H9 (cell line): ENCODE measurements around the gene CCNB1. TPM values are rescaled to one million over a fixed set of nuclear protein-coding genes. Genes with fewer than 3 reads are reported as not detected.

Source experiments
- DNase-seq: peaks from one replicate; pipeline ENCODE4 v3.0.0-alpha.2; 2017
- H2AFZ ChIP-seq: one replicate; pipeline ENCODE4 v1.6.1; 2013; ENCODE audit warnings: mild to moderate bottlenecking, low read length, control low read depth, moderate library complexity
- H2AK5ac ChIP-seq: 2 replicates; pipeline ENCODE4 v1.6.1; 2013; ENCODE audit warnings: low read length, control low read depth, mixed read lengths; ENCODE audit not compliant: insufficient read length
- H2BK120ac ChIP-seq: one replicate; pipeline ENCODE4 v1.6.1; 2013; ENCODE audit warnings: low read depth, mild to moderate bottlenecking, low read length, control low read depth, inconsistent platforms; ENCODE audit not compliant: poor library complexity, severe bottlenecking
- H2BK12ac ChIP-seq: 2 replicates; pipeline ENCODE4 v1.6.1; 2013; ENCODE audit warnings: low read length, control low read depth, mixed read lengths, low read depth; ENCODE audit not compliant: insufficient read length
- H2BK15ac ChIP-seq: 2 replicates; pipeline ENCODE4 v1.6.1; 2013; ENCODE audit warnings: low read depth, low read length, control low read depth
- H2BK20ac ChIP-seq: one replicate; pipeline ENCODE4 v1.6.1; 2013; ENCODE audit warnings: low read depth, mild to moderate bottlenecking, low read length, control low read depth, inconsistent platforms; ENCODE audit not compliant: poor library complexity, severe bottlenecking
- H2BK5ac ChIP-seq: 2 replicates; pipeline ENCODE4 v1.6.1; 2013; ENCODE audit warnings: low read length, control low read depth, mixed read lengths; ENCODE audit not compliant: insufficient read length
- H3K14ac ChIP-seq: 2 replicates; pipeline ENCODE4 v1.6.1; 2013; ENCODE audit warnings: low read length, control low read depth; ENCODE audit not compliant: insufficient read depth
- H3K18ac ChIP-seq: 2 replicates; pipeline ENCODE4 v1.6.1; 2013; ENCODE audit warnings: low read depth, mild to moderate bottlenecking, mixed read lengths, low read length, control low read depth; ENCODE audit not compliant: insufficient read length
- H3K23ac ChIP-seq: 2 replicates; pipeline ENCODE4 v1.6.1; 2013; ENCODE audit warnings: low read length, control low read depth, mixed read lengths, low read depth; ENCODE audit not compliant: insufficient read length
- H3K23me2 ChIP-seq: 2 replicates; pipeline ENCODE4 v1.6.1; 2013; ENCODE audit warnings: low read depth, mild to moderate bottlenecking, mixed read lengths, low read length, control low read depth; ENCODE audit not compliant: insufficient read length, poor library complexity, severe bottlenecking
- H3K27ac ChIP-seq: 2 replicates; pipeline ENCODE4 v1.5.1; 2013; ENCODE audit warnings: low read length, control low read depth, mixed read lengths, low read depth; ENCODE audit not compliant: insufficient read length
- H3K27me3 ChIP-seq: 2 replicates; pipeline ENCODE4 v1.6.1; 2013; ENCODE audit warnings: low read length, control low read depth, inconsistent platforms; ENCODE audit not compliant: insufficient read depth
- H3K4ac ChIP-seq: 2 replicates; pipeline ENCODE4 v1.6.1; 2013; ENCODE audit warnings: low read depth, mild to moderate bottlenecking, control low read depth, inconsistent platforms, low read length, moderate library complexity
- H3K4me1 ChIP-seq: 2 replicates; pipeline ENCODE4 v1.6.1; 2013; ENCODE audit warnings: low read length, control low read depth, inconsistent platforms; ENCODE audit not compliant: insufficient read depth
- H3K4me2 ChIP-seq: 2 replicates; pipeline ENCODE4 v1.6.1; 2013; ENCODE audit warnings: low read length, control low read depth, mixed read lengths; ENCODE audit not compliant: insufficient read length, insufficient read depth
- H3K56ac ChIP-seq: 2 replicates; pipeline ENCODE4 v1.6.1; 2013; ENCODE audit warnings: low read depth, mild to moderate bottlenecking, mixed read lengths, low read length, control low read depth; ENCODE audit not compliant: insufficient read length
- H3K79me1 ChIP-seq: 2 replicates; pipeline ENCODE4 v1.6.1; 2013; ENCODE audit warnings: low read depth, mild to moderate bottlenecking, moderate library complexity, low read length, control low read depth, inconsistent platforms; ENCODE audit not compliant: insufficient read depth, poor library complexity, severe bottlenecking
- H3K79me2 ChIP-seq: 2 replicates; pipeline ENCODE4 v1.6.1; 2013; ENCODE audit warnings: low read length, control low read depth, inconsistent platforms; ENCODE audit not compliant: insufficient read depth
- H3K9ac ChIP-seq: 2 replicates; pipeline ENCODE4 v1.6.1; 2013; ENCODE audit warnings: low read length, control low read depth, mixed read lengths; ENCODE audit not compliant: insufficient read length; ENCODE audit errors: extremely low read depth
- H3K9me3 ChIP-seq: one replicate; pipeline ENCODE4 v1.6.1; 2013; ENCODE audit warnings: low read depth, low read length, inconsistent platforms; ENCODE audit not compliant: control insufficient read depth
- H3T11ph ChIP-seq: one replicate; pipeline ENCODE4 v1.6.1; 2013; ENCODE audit warnings: mild to moderate bottlenecking, low read length, control low read depth, inconsistent platforms
- H4K20me1 ChIP-seq: one replicate; pipeline ENCODE4 v1.6.1; 2013; ENCODE audit not compliant: control insufficient read depth, insufficient read length, insufficient read depth
- H4K5ac ChIP-seq: 2 replicates; pipeline ENCODE4 v1.6.1; 2013; ENCODE audit warnings: low read depth, mild to moderate bottlenecking, mixed read lengths, low read length, control low read depth; ENCODE audit not compliant: insufficient read length
- H4K8ac ChIP-seq: replicated peaks from 2 replicates; pipeline ENCODE4 v1.6.1; 2013; ENCODE audit warnings: low read length, control low read depth, mixed read lengths, low read depth; ENCODE audit not compliant: insufficient read length
- H4K91ac ChIP-seq: 2 replicates; pipeline ENCODE4 v1.6.1; 2013; ENCODE audit warnings: low read depth, mild to moderate bottlenecking, moderate library complexity, mixed read lengths, low read length, control low read depth; ENCODE audit not compliant: insufficient read length
- H3K27ac Mint-ChIP-seq, 3 experiments: 2 replicates in 2 of 3; 3 replicates in 1 of 3; pipeline ENCODE4 v1.8.0; 2020 to 2021; ENCODE audit warnings: mixed read lengths in 3 of 3, mild to moderate bottlenecking in 1 of 3, moderate library complexity in 1 of 3
- H3K27me3 Mint-ChIP-seq: 2 replicates; pipeline ENCODE4 v1.8.0; 2021; ENCODE audit warnings: low read depth, mild to moderate bottlenecking, moderate library complexity, mixed read lengths
- H3K36me3 Mint-ChIP-seq, 3 experiments: 2 replicates in 2 of 3; 3 replicates in 1 of 3; pipeline ENCODE4 v1.8.0; 2020 to 2021; ENCODE audit warnings: low read depth in 3 of 3, mixed read lengths in 3 of 3; ENCODE audit not compliant: insufficient read depth in 1 of 3
- H3K4me1 Mint-ChIP-seq, 2 experiments: 2 replicates each; pipeline ENCODE4 v1.8.0; 2020; ENCODE audit warnings: mixed read lengths in 2 of 2
- H3K4me3 Mint-ChIP-seq, 2 experiments: 2 replicates in 1 of 2; 3 replicates in 1 of 2; pipeline ENCODE4 v1.8.0; 2020 to 2021; ENCODE audit warnings: mild to moderate bottlenecking in 2 of 2, mixed read lengths in 2 of 2, moderate library complexity in 1 of 2
- H3K9me3 Mint-ChIP-seq, 2 experiments: 2 replicates in 1 of 2; 3 replicates in 1 of 2; pipeline ENCODE4 v1.8.0; 2020; ENCODE audit warnings: mild to moderate bottlenecking in 2 of 2, mixed read lengths in 2 of 2, moderate library complexity in 1 of 2
- WGBS: extraction: QIAGEN DNeasy Blood & Tissue Kit; methylation state at CpG from one replicate; pipeline ENCODE4 v1.1.7; 2013; ENCODE audit warnings: missing lambda C conversion rate, low lambda C conversion rate, mixed read lengths; ENCODE audit not compliant: insufficient read length; ENCODE audit errors: extremely low coverage; 5-methylcytosine and 5-hydroxymethylcytosine counted together
- total RNA-seq: library from RNA; stranded (reverse); gene quantifications from 2 replicates; pipeline ENCODE4 v1.2.1, GENCODE V29; 2021
- TF ChIP-seq, protein P1 (sequence below): fragments of 200-600 bp; sonication (generic); conservative IDR thresholded peaks from 3 replicates; pipeline ENCODE4 v1.8.0; 2021; ENCODE audit warnings: antibody characterized with exemption, mild to moderate bottlenecking

Gene CCNB1
- total RNA-seq, 1 experiment from 2014 or later = 310 TPM

DNA sequence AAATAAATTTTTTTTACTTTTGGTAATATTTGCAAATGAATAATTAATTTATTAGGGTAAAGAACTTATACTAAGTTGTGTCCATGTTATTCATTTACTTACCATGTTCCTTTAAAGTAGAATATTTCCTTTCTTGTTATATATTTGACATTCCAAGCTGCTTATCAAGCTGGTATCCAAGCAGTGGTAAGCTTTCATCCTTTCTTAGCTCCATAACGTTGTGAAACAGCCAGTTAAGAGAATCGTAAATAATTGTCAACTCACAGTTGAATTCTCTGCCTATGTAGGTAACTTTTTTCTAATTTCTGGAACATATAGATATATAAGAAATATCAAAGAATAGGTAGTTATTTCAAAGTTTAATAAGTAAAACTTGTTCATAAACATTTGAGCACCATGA lies 36.7 kb upstream of the CCNB1 start:
- Histone ChIP-seq H2BK5ac (no peak overlapping the region), H3K27me3 (no peaks in the 10 kb centered on the region), H3K9ac (no peak overlapping the region), H3K79me2 (no peaks in the 10 kb centered on the region), H4K20me1 (no peaks in the 10 kb centered on the region), H3K9me3 (no peaks in the 10 kb centered on the region), H2AFZ (no peak overlapping the region), H3K14ac (no peak overlapping the region), H2BK120ac (no peak overlapping the region), H2AK5ac (no peak overlapping the region), H3K79me1 (no peaks in the 10 kb centered on the region), H4K91ac (no peak overlapping the region), H3K4me1 (no peaks in the 10 kb centered on the region), H2BK15ac (no peak overlapping the region), H4K8ac (no peak overlapping the region), H3K23me2 (no peaks in the 10 kb centered on the region), H2BK20ac (no peak overlapping the region), H3K27ac (no peak overlapping the region), H3K18ac (no peak overlapping the region), H2BK12ac (no peak overlapping the region), H3K4me2 (no peak overlapping the region), H3T11ph (no peak overlapping the region), H3K23ac (no peak overlapping the region), H3K56ac (no peak overlapping the region), H3K4ac (no peak overlapping the region), H4K5ac (no peak overlapping the region)
- Mint-ChIP-seq H3K36me3 (peaks cover 5 to 31% (median 20%) of the 10 kb centered on the region in 3 experiments; a peak in 6 of 7 replicates), H3K27ac (no peak overlapping the region), H3K4me3 (no peak overlapping the region), H3K9me3 (no peaks in the 10 kb centered on the region), H3K27me3 (no peaks in the 10 kb centered on the region), H3K4me1 (no peaks in the 10 kb centered on the region; a peak in 1 of 4 replicates)
- WGBS = no CpG with 5 or more reads among the region's 2 CpGs
- no peak for DNase-seq
- TF ChIP-seq, protein P1, sequence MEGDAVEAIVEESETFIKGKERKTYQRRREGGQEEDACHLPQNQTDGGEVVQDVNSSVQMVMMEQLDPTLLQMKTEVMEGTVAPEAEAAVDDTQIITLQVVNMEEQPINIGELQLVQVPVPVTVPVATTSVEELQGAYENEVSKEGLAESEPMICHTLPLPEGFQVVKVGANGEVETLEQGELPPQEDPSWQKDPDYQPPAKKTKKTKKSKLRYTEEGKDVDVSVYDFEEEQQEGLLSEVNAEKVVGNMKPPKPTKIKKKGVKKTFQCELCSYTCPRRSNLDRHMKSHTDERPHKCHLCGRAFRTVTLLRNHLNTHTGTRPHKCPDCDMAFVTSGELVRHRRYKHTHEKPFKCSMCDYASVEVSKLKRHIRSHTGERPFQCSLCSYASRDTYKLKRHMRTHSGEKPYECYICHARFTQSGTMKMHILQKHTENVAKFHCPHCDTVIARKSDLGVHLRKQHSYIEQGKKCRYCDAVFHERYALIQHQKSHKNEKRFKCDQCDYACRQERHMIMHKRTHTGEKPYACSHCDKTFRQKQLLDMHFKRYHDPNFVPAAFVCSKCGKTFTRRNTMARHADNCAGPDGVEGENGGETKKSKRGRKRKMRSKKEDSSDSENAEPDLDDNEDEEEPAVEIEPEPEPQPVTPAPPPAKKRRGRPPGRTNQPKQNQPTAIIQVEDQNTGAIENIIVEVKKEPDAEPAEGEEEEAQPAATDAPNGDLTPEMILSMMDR = no peak
